PFSK-1 (cell line): Measurements from ENCODE around the gene VPS13D.

Source experiments
- SIN3A ChIP-seq: IDR thresholded peaks from 2 replicates; pipeline ENCODE4 v1.6.1; 2012; ENCODE audit warnings: mild to moderate bottlenecking, low read length, moderate library complexity, borderline replicate concordance; ENCODE audit not compliant: insufficient read depth
- TF ChIP-seq, protein P1 (sequence below), 2 experiments: IDR thresholded peaks; 2 replicates each; pipeline versions ENCODE4 v1.6.1 to v1.8.0; 2011 to 2012; ENCODE audit warnings: low read depth in 2 of 2, low read length in 2 of 2, control low read depth in 1 of 2, inconsistent platforms in 1 of 2, mild to moderate bottlenecking in 1 of 2, moderate library complexity in 1 of 2; ENCODE audit not compliant: insufficient read depth in 1 of 2

DNA sequence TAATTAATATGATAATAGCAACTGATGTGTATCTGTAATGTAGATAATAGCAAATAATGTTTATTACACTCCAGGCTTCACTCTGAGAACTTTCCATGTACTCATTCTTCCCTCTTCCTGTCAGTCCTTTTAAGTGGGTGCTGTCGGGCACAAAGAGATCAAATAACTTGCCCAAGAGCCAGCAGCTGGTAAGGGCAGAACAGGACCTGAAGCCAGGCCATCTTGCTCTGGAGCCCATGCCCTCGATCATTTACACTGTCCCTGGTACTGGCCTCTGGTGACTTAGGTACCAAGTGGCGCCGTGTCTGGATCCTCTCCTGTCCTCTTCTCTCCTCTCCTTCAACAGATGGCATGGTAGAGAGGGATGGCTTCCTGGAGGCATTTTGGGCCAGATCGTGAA is 97.2 kb downstream of the VPS13D start:
- TF ChIP-seq, protein P1, sequence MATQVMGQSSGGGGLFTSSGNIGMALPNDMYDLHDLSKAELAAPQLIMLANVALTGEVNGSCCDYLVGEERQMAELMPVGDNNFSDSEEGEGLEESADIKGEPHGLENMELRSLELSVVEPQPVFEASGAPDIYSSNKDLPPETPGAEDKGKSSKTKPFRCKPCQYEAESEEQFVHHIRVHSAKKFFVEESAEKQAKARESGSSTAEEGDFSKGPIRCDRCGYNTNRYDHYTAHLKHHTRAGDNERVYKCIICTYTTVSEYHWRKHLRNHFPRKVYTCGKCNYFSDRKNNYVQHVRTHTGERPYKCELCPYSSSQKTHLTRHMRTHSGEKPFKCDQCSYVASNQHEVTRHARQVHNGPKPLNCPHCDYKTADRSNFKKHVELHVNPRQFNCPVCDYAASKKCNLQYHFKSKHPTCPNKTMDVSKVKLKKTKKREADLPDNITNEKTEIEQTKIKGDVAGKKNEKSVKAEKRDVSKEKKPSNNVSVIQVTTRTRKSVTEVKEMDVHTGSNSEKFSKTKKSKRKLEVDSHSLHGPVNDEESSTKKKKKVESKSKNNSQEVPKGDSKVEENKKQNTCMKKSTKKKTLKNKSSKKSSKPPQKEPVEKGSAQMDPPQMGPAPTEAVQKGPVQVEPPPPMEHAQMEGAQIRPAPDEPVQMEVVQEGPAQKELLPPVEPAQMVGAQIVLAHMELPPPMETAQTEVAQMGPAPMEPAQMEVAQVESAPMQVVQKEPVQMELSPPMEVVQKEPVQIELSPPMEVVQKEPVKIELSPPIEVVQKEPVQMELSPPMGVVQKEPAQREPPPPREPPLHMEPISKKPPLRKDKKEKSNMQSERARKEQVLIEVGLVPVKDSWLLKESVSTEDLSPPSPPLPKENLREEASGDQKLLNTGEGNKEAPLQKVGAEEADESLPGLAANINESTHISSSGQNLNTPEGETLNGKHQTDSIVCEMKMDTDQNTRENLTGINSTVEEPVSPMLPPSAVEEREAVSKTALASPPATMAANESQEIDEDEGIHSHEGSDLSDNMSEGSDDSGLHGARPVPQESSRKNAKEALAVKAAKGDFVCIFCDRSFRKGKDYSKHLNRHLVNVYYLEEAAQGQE (IDR thresholded peaks at IDR 0.05; ENCODE audit: insufficient read depth in 1 of 2, low read depth in 2 of 2, low read length in 2 of 2) = no peak
- no peak for TF ChIP-seq SIN3A
